ENCODE data around the gene DNPEP.
"Not testable (repeated sequence)": the region's sequence is repeated elsewhere in the genome, so short reads cannot be mapped to it uniquely, and the experiment has no call there.

The DNPEP gene

DNA sequence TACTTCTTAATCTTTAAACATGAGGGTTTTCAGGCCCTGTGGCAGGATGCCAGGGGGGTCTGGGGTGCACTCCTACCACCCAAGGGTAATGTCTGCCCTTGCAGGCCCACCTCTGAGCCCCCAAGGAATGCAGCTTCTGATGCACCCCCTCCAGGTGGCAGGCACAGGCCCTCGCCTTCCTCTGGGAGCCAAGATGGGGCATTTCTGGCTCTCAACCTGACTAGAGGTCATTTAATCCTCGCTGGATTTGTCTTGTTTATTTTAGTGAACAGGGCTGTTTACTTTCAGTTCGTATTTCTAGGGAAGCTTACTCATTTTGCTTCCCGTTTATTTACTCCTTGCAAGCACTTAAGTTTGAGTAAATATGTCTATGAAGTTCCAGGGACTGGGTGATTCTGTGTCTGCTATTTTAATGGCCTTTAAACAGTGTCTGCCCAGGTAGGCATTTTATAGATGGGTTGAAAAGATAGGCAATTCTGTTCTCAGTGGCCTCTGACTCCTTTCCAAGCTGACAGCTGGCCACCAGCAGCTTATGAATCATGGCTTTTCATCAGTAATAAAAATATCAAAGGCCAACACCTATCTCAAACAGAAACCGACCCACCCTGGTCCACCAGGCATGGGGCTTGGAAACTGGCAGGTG lies 11.1 kb upstream of the DNPEP start:
- DNase-seq = peak; percentile 88

DNA sequence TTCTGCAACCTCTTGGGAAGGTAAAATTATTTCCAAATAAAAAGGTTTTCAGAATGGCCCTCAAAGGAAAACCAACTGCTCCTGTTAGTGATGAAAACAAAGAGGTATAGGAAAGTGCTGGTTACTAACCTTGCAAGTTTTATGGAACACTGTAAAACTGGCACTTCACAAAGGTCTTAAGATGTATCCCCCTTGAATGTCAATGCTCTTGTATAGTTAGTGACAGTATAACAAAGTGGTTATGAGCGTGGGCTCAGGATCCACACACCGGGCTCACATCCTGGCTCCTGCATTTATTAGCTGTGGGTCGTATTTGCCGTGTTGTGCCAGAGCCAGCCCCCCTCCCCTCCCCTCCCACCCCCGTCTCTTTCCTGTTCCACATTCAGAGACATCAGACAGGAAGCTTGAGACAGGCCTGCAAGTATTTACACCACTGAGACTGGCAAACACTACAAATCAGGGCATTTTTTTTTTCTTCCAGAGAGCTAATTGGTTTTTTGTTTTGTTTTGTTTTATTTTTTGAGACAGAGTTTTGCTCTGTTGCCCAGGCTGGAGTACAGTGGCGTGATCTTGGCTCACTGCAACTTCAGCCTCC lies 9.2 kb upstream of the DNPEP start:
- no peak for DNase-seq

DNA sequence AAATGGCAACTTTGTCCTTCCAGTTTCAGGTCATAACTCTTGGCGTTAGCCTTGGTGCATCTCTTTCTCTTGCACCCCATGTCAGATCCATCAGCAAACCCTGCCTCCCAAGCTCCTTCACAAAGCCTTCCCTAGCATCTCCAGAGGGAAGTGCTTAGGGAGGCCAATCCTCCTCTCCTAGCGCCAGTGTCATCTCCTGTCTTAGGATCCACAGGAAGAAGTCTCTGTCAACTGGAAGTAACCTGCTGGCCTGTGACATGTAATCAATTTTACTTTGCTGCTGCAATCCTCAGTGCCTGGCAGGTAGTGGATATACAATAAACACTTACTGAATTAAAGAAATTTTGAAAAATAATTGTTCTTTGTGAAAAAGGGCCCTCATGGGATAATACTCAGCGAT lies 7.9 kb upstream of the DNPEP start:
- no peak for DNase-seq

DNA sequence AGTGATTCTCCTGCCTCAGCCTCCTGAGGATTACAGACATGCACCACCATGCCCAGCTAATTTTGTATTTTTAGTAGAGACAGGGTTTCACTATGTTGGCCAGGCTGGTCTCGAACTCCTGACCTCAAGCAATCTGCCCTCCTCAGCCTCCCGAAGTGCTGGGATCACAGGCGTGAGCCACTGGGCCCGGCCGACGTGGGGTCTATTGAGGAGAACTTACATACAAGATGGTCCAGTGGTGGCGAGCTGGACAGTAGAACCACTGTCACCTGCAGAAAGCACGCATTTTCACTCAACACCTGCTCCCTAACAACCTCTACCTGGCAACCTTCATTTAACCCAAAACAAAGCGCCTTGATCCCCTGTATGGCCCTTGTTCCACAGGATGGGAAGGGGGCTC lies 7.3 kb upstream of the DNPEP start:
- DNase-seq = not testable (repeated sequence)

DNA sequence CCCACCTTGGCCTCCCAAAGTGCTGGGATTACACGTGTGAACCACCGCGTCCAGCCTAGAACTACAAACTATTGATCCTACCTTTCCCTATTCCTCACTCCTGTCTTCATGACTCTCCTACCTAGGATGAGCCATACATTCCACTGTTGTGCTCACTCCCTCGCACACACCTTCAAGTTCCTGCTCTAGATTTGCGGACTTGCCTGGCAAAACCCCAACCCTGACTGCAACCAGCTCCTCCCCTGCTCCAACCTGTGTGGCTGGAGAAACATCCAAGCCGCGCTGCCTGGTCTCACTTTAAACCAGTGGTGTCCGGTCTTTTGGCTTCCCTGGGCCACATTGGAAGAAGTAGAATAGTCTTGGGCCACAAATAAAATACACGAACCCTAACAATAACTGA lies 5.0 kb upstream of the DNPEP start:
- DNase-seq = no peak

DNA sequence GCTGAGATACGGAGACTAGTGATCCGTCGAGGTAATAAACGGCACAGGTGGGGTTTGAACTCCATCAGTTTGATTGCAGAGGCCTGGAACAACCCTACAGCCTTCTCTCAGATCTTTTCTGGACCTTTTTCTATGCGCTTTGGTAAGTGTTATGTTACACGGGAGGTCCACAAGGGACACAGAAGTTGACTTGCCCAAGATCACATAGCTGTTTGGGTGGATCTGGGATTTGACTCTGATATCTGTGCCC lies 1.1 kb upstream of the DNPEP start:
- no peak for DNase-seq

DNA sequence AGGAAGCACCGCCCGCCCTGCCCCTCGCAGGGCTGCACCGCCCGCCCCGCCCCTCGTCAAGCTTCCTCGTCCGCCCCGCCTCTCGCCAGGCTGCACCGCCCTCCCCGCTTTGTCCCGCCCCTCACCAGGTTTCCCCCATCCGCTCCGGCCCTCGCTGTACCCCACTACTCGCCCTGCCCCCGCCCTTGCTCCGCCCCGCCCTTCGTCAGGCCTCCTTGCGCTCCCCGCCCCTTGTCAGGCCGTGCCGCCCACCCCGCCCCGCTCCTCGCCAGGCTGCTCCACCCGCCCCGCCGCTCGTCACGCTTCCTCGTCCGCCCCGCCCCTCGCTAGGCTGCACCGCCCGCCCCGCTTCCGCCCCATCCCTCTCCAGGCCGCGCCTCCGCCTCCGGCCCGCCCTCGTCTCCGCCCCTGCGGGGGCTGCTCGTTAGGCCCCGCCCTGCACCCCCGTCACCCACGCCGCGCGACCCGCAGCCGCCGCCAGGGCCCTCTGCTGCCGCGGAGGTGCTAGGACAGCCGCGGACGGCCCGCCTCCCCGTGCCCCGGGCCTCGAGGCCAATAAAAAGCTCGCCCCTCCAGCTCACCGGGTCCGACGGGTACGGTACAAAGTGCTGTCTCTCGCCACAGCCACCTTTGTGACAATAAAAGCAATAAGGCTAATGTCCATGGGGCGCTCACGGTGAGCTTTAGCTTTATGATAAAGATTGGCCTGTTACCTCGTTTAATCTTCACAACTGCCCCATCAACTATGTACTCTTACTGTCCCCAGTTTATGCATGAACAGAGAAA lies 602 bp upstream of the DNPEP start:
- DNase-seq = peak; percentile 81

DNA sequence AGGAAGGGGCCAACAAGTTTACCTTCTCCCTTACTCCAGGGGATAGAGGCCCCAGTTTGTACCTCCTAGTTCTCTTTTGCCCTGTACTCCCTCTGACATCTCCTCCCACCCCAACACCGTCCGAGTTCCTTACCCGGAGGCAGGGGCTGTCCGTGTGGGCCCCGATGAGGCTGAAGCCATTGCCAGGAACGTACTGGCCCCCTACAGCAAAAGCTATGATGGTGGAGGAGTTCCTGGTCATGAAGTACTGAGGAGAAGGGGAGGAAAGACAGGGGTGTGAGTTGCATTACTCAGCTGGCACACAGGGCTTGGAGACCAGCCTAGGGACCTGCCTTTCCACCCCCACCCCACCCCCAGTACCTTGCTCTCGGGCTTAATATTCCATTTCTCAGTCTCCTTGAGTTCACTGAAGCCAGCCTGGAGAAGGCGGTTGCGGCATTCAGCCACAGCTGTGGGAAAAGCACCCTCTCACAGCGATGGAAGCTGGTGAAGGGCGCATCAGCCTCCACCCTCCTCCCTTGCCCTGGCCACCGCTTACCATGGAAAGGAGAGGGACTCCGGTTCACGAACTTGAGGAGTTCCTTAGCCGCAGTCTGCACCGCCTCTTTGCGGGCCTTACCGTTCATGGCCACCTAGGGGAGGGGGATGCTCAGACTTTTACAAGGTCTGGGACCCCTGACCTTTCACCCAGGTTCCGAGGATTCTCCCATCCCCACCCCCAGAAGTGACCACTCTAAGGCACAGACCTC lies 1.0 kb downstream of the DNPEP start:
- no peak for DNase-seq

DNA sequence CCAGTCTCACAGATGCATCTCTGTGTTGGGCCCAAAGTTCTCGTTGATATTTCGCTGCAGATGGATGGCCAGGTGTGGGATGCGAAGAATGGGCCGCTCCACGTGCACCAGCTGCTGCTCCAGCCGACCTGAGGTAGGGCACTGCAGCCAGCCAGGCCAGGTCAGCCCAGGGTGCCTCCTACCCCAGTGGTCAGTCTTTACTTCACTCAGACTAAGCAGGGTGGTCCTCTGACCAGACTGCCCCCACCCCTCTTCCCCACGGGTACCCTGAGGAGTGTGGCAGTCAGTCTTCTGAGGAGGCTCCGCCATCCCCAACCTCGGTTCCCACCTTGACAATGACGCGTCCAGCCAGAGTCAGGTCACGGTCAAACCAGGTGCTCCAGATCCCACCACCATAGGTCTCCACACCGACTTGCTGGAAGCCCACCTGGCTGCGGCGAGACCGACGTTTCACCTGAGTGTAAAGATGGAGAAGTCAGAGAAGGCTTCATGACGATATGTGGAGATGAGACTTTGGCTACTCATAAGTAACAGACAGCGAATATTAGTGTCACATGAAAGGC lies 1.7 kb downstream of the DNPEP start:
- no peak for DNase-seq

DNA sequence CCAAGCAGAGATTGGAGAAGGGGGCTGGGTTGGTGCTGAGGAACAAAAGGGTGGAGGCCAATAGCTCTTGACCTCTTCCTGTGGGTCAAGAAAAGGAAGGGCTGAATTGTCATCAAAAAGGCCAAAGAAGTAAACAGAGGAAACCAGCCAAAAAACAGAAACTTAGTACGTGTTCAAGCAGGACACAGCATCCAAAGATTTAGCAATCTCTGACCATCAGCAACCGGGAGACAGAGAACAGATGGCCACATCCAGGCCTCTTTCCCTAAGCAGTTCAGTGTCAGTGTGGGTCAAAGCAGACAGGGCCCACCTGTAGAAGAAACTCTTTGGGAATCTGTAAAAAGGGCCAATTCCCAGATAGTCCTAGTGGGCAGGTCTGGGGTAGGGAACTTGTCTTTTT lies 2.9 kb downstream of the DNPEP start:
- DNase-seq = no peak

DNA sequence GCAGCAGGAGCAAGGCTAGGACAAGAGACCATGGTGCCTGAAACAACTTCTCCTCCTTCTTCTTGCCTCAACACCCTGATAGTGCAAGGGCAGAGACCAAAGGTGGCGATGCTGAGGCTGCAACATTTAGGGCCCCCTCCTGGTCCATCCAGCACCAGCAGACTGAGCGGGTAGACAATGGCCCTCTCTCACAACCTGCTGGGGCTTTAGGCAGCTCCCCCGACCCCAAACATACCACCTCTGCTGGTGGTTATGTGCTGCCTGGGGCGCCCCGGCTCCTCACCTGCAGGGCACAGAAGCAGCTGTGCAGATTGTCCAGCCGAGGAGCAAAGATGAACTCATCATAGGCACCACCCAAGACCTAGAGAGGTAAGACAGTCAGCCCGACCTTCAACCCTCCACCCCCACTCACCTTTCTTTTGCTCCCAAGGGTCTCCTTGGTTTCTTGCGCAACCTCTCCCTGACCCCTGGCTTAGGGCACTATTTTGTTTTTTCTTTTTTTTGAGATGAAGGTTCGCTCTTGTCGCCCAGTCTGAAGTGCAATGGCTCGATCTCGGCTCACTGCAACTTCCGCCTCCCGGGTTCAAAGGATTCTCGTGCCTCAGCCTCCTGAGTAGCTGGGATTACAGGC lies 3.5 kb downstream of the DNPEP start:
- no peak for DNase-seq

DNA sequence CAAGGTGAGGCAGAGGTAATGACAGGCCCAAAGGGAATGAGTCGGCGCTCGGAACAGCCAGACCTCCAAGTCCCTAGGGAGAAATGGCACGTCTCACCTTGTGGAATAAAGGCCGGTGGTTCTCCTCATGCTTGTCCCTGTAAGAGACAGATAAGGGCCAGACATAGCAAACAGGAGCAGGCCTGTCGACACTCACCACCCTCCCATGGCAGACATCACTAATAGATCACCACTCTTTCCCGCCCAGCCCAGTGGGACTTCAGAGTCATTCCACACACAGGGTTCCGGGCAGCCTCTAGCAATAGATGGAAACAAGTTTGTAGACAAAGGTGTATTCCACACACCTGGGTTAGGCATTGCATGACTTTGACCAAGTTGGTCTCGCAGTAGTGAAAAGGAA lies 6.3 kb downstream of the DNPEP start:
- DNase-seq = no peak

DNA sequence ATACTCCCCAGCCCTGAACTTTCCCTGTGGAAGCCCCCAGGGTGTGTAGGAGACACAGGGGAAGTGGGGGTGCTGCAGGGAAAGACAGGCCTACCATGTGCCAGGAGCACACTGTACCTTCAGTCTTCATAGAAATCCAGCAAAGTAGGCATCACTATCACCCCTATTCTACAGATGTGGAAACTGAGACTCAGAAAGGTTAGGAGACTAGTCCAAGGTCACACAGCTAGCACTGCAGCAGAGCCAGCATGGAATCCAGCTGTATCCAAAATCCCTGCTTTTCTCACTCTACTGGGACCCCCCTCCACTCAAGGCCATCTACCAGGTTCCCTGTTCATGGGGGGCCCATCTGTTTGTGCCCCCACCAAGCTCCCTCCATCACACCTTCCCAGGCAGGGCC lies 6.8 kb downstream of the DNPEP start:
- no peak for DNase-seq

DNA sequence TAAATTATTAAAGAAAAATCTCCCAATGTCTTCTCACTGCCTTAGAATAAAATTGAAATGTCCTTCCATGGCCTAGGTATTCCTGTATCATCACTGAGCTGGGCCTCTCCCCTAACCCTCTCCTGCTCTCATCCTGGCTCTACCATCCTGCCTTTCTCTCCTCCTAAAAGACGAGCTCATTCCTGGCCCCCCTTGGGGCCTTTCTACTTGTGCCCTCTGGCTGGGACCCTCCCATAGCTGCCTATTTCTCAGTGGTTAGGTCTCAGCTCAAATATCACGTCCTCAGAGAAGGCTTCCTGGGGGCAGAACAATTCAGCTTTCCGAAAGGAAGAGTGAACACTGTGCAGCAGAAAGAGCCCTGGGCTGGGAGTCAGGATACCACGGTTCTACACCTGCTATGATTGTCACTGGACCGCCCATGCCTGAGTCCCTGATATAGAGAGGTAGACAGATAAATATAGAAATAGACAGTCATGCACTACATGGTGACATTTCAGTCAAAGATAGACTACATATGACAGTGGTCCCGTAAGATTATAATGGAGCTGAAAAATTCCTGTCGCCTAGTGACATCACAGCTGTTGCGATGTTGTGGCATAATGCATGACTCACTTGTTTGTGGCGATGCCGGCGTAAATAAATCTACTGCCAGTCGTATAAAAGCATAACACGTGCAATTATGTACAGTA lies 9.4 kb downstream of the DNPEP start:
- DNase-seq = no peak

DNA sequence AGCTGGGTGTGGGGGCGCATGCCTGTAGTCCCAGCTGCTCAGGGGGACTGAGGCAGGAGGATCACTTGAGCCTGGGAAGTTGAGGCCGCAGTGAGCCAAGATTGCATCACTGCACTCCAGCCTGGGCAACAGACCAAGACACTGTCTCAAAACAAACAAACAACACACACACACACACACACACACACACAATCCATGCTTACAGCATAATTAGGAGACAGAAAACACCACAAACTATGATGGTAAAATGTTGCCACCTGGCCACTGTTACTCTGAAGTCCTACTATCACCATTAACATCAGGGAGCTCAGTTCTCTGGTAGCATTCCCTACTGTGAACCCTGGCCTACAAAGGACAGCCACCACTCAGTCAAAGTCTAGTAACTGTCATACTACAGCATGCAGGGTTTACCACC lies 18.3 kb downstream of the DNPEP start:
- no peak for DNase-seq

DNA sequence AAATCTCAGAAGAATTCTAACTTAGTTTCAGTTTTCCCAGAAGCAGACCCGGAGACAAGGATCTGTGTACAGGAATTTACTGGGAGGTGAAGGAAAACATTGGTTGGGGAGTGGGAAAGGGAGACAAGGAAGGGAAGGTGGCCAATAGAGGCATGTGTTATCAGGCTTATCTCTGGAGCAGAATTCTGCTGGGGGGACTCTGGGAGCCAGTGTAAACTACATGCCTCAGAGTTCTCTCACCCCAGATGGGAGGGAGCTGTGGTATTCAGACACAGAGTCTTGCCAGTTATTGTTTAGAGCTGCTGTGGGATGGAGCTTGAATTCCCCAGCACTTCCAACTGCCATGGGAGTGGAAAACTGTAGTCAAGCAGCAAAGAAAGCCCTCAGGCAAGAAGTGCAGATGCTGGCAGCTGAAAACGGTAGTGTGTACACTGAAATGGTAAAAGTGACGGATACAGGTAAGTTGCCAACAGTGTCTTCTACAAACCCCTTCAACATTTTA lies 19.0 kb downstream of the DNPEP start:
- DNase-seq = no peak

DNA sequence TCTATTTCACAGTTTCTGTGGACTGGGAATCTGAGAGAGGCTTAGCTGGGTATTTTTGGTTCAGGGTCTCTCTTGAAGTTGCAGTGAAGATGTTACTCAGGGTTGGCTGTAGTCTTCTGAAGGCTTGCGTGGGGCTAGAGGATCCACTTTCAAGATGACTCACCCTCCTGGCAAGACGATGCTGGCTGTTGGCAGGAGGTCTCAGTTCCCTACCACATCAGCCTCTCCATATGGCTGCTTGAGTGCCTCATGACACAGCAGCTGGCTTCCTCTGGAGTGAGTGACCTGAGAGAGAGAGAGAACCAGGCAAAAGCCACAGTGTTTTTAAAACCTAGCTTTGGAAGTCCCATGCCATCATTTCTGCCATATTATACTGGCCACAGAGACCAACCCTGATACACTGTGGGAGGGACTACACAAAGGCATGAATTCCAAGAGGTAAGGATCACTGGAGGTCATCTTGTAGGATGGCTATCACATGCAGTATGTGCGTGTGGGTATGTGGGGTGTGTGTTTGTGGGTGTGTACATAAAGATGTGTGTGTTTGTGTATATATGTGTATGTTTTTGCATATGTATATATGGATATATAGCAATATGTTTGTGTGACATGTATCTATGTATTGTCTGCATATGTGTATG lies 25.1 kb downstream of the DNPEP start:
- no peak for DNase-seq

DNA sequence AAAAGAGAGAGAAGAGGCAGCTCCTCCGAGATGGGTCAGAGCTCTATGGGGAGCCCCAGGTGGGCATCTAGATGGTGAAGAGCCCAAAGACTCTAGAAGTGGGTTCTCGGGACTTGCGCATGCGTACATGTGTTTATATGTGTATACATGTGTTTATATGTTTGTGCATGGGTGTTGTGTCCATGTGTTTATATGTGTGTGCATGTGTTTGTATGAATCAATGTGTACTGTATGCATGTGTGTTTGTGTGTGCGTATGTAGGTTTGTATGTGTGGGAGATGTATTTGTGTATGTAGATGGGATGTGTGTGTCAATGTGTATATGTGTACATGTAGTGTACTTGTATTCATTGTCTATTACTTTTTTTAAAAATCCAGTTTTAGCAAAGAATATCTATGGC lies 25.6 kb downstream of the DNPEP start:
- DNase-seq = no peak

DNA sequence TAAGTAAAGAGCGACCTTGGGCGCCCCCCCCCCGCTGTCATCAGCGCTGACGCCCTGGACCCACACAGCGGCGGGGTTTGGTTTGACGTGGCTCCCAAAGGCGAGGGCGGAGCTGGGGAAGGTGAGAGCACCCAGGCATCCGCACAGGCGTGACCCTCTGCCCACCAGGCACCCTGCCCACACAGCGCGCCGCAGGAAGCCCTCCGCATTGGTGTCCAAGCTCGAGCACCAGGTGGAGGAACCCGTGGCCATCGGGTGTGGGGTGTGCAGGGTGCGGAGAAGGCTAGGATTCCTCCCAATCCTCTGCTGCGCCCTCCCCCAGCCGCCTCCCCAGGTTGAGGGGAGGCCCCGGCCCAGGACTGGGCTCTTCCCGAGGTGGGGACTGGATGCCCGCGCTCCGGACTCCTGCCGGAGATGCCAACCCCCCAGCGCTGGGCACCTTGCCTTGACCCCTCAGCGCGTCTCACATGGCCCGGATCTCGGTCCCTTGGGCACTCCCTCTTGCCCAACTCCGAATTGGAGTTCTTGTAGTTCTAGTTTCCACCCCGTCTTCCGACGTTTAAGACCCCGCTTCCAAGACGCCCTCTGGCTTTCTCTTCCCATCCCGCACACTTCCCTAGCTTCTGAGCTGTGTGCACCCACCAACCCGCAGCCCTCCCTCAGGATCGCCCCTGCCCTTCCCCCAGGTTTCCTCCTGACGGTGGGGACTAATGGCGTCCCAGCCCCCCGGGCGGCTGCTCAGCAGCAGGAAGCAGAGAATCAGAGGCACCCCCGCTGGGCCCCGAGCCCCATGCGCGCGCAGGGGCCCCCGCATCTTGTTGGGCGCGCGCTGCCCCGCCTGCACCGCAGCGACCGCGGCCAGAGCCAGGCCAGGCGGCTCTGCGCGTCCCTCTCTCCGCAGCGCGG lies 29.3 kb downstream of the DNPEP start:
- no peak for DNase-seq

DNA sequence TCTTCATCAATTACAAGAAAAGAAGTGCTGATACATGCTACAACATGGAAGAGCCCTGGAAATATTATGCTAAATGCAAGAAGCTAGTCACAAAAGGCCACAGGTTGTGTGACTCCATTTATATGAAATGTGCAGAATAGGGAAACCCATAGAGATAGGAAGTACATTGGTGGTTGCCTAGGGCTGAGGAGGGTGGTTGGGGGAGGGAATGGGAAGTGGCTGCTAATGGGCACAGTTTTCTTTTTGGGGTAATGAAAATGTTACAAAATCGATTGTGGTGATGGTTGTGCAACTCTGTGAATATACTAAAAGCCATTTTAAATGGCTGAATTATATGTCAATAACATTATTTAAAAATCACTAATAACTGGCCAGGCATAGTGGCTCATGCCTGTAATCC lies 30.9 kb downstream of the DNPEP start:
- no peak for DNase-seq

DNA sequence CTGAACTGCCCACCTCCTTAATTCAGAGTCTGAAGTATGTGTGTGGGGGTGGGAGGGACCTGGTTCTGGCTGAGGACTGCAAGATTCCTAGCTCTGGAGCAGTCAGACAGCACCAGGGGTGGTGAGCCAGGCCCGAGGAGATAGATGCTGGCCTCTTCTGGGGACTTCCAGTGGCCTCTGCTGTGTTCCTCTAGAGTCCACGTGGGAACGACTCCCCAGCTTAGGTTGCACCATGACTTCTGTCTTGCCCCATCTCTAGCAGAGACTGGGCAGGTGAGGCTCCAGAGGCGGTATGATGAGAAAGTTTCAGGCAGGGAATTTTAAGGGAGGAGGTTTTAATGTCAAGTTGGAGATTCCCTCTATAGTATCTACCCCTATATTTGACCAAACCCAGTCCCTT lies 33.1 kb downstream of the DNPEP start:
- no peak for DNase-seq

Data from SHP77 treated with DMSO at 0.1 percent for 48 hours (cell line).